ENCODE measurements around the gene SPRING1.
A peak's percentile ranks its signal among the peaks of the same experiment; 100 is the strongest.
"Not testable (repeated sequence)": the region's sequence is repeated elsewhere in the genome, so short reads cannot be mapped to it uniquely, and the experiment has no call there.

SPRING1 gene, protein sequence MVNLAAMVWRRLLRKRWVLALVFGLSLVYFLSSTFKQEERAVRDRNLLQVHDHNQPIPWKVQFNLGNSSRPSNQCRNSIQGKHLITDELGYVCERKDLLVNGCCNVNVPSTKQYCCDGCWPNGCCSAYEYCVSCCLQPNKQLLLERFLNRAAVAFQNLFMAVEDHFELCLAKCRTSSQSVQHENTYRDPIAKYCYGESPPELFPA

DNA sequence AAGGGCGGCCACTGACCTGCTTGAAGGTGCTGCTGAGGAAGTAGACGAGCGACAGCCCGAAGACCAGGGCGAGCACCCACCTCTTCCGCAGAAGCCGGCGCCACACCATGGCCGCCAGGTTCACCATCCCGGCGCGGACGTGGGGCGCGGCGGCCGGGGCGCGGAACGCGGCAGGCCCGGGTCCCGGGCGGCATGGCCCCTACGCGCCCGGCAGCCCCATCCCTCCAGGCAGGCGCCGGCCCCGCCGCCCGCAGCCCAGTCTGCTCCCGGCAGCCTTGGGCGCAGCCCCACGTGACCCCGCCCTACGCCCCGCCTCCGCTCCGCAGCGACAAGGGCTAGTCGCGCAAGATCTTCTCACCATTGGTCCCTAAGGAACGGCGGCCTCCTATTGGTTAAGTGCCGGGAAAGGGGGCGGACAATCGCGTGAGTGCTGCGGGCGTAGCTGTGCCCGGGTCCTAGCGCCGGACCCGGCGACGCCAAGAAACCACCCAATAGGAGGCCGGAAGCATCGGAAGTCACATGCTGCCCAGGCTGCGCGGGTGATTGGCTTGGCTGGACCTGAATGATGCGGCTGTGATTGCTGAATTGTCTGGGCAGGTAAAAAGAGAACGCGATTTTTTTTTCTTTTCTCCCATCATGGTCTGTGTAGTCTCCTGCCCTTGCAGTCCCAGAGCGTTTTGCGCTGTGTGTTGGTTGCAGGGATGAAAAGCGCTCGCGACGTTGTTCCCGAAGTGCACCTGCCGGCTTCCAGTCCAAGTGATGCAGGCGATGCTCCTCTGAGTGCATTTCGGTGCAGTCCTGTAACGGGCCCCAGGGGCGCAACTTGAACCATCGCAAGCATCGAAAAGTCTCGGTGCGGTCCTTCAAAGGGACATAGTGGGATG, at the start of gene SPRING1, which contains the start of gene RNFT2:
SPRING1 (minus strand) TSS at position 296 of the 884 bp plus-strand sequence; CDS start at position 127, 169 bp downstream.
RNFT2 (plus strand) TSS at position 542 of the 884 bp plus-strand sequence. CDS start 2,183 bp downstream, outside the sequence.
- DNase-seq (ENCODE audit: low read depth): peak; percentile 97

DNA sequence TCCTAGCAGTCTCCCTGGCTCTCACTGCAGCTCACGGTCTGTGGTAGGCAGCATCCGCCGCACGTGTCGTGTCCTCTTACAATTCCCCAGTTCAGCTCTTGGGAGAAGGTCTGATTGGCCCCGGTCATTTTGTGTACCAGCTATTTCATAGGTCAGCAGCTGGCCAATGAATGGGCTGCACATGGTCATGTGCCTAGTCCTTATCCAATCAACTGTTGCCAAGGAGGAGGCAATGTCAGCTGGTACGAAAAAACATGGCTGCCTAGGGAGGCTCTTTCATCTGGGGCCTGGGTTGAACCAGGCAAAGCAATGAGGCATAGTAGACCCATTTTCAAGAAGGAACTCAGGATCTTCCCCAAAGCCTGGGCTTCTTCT, 46.4 kb upstream of the SPRING1 start:
- DNase-seq (ENCODE audit: low read depth): no peak

DNA sequence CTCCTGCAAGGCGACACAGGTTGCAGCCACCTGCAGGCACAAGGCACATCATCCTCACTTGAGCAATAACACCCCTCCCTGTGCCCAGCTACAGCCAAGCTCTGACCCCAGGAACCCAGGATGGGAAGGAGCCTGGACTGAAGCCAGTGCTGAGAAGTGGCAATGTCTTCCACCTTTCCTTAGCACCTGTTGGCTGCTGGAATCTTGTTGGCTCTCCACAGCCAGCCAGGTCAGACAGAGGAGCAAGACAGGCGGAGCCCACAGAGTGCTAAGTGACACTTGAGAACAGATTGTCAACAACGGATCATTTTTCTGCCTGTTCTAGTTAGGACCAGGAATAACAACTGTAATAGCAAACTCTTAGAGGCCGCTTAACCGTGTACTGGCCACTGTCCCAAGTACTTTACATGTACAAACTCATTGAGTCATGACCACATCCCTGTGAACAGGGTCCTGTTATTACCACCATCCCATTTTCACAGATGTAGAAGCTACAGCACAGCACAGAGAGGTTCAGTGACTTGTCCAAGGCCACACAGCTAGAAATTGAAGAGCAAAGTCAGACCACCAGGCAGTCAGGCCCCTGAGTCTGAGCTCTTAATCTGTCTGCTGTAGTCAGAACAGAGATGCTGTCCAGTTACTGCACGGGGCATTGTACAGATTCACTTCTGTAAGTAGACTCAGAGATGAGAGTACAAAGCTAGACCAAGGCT, 45.8 kb upstream of the SPRING1 start:
- no peak for DNase-seq (ENCODE audit: low read depth)

DNA sequence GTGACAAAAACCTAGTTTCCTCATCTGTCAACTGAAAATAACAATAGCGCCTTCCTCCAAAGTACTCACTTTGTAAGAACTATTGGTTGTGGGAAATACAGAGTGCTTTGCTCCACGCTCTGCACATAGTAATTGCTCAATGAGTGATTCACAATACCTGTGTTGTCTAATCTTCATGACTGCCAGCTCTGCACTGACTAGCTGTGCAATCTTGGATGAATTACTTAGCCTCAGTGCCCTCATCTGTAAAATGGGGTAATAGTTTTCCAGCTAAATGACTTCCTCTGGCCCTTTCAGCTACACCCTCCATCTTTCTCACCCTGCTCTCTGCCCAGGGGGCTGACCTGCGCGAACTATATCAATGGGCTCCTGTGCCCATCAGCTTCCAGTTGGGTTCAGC, 43.1 kb upstream of the SPRING1 start:
- DNase-seq (ENCODE audit: low read depth): no peak

DNA sequence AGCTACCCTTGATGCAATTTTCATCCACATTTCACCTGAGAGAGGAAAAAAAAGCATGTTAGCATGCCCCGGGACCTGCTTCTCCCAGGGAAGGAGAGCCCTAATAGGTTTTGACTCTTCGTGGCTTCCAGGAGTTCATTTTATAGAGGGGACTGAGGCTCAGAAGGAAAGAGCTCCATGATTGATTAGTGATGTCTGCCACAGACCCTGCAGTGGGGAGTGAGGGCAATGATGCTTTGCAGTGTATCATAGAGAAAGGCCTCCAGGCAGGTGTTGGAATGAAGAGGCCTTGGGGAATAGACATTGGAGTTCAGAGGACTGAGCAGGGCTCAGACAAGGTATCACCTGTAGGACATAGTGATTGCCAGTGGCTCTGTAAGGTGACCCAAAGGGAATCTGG, 41.7 kb upstream of the SPRING1 start:
- DNase-seq (ENCODE audit: low read depth): no peak

DNA sequence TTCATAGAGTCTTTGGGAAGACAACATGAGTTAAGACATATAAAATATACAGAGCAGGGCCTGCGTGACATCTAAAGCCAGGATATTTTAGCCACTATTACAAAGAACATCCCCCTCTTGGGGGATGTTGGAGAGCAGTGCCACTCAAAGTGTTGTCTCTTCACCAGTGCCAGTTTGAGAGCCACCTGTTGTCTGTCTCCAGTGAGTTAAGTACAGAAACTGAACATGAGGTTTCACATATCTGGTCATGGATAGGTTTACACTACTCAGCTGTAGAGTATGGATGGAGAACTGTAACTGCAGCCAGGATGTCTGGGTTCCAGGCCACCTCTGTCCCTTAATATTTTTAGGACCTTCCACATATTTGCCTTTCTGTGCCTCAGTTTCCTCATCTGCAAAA, 39.4 kb upstream of the SPRING1 start:
- DNase-seq (ENCODE audit: low read depth): no peak

DNA sequence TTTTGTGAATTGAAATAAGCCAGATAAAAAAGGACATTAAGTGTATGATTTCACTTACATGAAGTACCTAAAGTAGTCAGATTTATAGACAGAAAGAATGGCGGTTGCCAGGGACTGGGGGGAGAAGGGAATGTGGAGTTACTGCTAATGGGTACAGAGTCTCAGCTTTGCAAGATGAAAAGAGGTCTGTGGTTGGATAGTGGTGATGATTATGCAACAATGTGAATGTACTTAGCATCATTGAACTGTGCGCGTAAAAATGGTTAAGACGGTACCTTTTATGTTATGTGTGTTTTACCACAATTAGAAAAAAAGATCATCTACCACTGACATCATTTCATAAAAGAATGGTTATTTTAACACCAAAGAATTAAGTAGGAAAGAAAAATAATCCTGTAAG, 36.2 kb upstream of the SPRING1 start:
- no peak for DNase-seq (ENCODE audit: low read depth)

DNA sequence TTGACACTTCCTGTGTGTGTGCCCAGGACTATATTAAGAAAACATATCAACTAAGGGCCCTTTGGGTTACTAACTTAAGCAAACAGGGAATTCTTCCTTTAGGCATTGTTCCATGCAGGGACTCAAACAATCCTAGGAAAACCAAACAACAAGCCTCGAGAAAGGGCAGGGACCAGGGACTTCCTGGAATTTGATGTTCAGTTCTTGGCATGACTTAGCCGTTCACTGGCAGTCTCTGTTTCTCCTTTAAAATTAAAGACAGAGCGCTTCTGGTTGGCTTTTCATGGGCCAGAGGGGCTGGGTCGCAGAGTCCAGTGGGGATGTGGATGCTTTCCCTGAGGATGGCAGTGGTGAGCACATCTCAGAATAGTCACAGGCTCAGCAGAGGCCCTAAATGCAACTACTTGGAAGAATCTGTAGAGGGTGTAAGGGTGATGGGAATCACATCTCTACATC, 35.4 kb upstream of the SPRING1 start:
- DNase-seq (ENCODE audit: low read depth): no peak

DNA sequence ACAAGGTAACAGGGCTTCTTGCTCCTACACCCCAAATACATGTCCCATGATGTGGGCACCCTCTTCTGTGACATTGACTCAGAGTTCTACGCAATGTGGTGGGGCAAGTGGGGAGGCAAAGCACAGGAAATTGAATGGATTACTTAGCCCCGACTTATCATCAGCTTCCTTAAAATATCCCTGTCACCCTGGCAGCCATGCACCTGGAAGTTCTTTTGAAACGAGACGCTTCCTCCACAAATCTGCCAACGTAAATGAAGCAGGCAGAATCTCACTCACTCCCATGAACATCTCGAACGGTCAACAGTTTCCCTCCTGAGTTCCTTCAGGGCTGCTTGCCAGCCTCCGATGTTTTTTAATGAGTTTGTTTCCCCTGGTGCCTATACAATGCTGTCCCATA, 33.8 kb upstream of the SPRING1 start:
- DNase-seq (ENCODE audit: low read depth): no peak

DNA sequence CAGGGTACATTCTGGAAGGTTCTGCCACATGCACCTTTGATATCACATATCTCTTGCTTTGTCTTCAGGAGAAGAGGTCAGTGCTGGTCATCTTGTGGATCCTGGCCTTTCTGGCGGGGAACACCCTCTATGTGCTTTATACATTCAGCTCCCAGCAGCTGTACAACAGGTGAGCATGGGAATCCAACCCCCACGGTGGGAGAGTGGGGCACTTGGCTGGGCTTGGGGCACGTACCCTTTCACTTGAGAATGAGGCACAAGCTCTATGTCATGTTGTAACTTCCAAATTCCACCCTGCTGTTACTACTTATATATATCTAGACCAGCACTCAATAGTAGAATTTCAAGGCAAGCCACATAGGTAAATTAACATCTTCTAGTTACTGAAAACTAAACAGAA, 28.9 kb upstream of the SPRING1 start:
- DNase-seq (ENCODE audit: low read depth): no peak

DNA sequence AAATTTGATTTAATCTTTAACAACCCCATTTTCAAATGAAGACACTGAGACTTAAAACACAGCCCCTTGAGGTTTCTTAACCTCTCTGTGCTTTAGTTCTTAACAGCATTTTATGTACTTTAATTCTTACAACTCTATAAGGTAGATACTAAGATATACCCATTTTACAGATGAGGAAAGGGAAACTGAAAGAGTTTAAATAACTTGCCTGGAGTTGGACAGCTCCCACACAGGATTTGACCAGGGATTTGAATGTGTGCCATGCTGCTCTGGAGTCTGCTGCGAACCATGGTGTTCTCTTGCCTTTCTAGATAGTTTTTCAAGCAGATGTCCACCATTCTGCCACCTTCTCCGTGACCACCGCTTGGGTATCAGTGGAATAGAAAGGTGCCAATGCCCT, 28.4 kb upstream of the SPRING1 start:
- DNase-seq (ENCODE audit: low read depth): no peak

DNA sequence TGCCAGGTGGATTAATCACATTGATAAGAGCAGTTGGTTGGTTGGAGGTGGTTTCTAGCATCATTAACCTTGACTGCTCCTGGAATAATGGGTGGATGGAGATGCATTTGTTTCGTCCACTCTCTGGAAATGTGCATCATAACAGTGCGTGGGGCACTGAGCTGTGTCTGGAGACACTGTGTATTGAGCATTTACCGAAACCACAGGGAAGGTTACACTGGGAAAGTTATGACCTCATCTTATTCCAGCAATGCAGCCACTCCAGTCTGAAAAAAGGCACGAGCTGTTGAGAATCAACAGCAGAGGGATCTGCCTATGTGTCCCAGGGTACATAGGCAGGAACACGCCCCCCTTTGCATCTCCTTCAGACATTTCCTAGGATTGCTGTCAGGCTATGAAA, 27.4 kb upstream of the SPRING1 start:
- DNase-seq (ENCODE audit: low read depth): no peak

DNA sequence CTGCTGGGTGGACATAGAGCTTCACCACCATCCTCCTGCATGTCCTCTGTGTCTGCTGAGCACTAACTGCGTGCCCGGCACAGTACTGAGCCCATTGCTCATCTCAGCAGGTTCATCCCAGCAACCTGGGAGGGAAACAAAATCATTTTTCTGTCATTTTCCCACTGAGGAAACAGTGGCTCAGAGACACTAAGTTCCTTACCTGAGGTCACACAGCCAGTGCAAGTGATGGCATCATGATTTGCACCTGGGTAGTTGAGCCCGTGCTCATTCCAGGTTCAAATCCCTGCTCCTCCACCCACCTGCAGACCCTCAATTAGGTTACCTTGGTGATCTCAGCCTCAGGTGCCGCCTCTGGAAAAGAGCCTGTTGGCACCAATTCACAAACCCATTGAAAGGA, 23.6 kb upstream of the SPRING1 start:
- no peak for DNase-seq (ENCODE audit: low read depth)

DNA sequence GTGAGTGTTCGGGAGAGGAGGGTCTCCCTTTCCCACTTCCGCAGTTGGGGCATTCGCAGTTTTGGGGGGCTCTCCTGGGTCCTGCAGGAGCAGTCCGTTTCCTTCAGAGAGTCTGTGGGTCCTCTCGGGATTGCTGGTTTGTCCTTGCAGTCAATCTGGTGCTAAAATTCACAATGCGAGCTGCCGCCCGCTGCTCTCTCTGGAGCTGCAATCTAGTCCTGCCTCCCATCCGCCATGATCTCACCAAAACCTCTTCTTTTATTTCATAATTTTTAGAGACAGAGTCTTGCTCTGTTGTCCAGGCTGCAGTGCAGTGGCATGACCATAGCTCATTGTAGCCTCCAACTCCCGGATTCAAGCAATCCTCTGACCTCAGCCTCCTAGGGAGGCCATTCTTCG, 22.8 kb upstream of the SPRING1 start:
- no peak for DNase-seq (ENCODE audit: low read depth)

DNA sequence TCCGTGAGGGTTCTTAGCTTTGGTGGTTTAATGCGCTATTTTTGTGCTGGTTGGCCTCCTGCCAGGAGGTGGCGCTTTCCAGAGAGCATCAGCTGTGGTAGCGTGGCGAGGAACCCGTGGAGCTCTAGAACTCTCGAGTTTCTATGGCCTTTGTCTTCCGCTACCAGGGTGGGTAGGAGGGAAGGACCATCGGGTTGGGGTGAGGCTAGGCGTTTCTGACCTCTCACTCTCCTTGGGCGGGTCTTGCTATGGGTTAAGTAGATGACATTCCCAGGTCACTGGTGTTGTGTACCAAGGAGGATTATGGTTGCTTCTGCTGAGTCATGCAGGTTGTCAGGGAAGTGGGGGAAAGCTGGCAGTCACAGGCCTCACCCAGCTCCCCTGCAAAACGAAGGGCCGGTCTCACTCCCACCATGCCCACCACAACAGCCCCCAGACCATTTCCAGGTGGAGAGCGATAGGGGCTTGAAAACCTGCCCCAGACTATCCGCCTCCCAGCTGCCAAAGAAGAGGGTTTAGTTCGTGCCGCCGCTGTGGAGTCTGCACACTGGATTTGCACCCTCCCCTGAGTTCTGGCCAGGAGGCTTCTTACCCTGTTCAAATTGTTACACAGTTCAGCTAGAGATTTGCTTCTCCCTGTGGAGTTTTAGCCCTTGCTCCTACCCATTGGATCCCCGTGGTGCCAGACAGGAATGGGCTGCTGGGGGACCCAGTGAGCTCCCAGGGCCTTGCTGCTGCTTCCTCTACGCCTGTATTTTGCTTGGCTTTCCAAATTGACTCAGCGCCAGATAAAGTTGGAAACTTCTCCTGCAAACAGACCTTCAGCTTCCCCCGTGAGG, 22.1 kb upstream of the SPRING1 start:
- no peak for DNase-seq (ENCODE audit: low read depth)

DNA sequence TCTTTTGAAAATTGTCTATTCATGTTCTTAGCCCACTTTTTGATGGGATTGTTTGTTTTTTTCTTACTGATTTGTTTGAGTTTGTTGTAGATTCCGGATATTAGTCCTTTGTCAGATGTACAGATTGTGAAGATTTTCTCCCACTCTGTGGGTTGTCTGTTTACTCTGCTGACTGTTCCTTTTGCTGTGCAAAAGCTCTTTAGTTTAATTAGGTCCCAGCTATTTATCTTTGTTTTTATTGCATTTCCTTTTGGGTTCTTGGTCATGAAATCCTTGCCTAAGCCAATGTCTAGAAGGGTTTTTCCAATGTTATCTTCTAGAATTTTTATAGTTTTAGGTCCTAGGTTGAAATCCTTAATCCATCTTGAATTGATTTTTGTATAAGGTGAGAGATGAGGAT, 16.9 kb upstream of the SPRING1 start:
- not testable (repeated sequence) for DNase-seq (ENCODE audit: low read depth)

DNA sequence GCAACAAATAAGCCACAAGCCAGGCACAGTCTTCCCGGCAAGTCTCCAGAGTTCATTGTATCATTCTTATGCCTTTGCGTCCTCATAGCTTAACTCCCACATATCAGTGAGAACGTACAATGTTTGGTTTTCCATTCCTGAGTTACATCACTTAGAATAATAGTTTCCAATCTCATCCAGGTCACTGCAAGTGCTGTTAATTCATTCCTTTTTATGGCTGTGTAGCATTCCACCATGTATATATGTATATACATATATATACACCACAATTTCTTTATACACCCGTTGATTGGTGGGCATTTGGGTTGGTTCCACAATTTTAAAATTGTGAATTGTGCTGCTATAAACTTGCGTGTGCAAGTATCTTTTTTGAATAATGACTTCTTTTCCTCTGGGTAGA, 16.2 kb upstream of the SPRING1 start:
- DNase-seq (ENCODE audit: low read depth): not testable (repeated sequence)

DNA sequence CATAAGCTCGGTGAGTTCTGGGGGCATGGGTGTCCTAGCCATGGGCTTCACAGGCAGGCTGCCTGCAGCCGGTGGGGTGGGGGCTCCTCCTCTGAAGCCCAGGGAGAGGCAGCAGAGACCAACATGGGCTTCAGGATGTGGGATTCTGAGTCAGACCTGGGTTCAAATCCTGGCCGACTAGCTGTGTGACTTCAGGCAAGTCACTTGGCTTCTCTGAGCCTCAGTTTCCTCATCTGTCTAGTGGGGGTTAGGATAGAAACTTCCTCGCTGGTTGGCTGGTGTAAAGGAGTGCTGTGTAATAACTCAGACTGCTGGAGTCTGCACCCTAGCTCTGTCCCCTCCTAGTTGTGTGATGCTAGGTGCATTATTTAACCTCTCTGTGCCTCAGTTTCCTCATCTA, 12.4 kb upstream of the SPRING1 start:
- DNase-seq (ENCODE audit: low read depth): no peak

DNA sequence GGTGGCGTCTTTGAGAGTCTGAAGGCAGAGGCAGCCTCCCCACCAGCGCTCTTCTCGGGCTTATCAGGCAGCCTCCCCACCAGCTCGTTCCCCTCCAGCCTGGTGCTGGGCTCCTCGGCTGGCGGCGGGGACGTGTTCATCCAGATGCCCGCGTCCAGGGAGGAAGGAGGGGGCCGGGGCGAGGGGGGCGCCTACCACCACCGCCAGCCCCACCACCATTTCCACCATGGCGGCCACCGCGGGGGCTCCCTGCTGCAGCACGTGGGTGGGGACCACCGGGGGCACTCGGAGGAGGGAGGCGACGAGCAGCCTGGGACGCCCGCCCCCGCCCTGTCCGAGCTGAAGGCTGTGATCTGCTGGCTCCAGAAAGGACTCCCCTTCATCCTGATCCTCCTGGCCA, 12.0 kb upstream of the SPRING1 start:
- DNase-seq (ENCODE audit: low read depth): no peak

DNA sequence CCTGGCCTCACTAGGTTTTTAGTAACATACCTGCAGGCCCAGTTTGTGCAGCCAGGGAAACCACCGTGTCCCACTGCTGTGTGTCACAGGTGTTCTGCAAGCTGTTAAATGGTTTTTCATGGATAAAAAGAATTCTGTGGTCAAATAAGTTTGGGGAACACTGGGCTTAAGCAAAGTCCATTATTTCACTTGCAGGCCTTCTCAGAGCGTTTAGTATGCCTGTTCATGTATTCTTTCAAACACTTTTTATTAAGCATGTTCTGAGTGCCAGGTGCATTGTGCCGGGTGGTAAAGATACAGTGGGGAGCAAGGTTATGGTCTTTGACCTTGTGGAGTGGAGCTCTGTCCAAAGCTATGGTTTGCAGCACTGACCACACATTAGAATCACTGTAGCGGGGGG, 7.7 kb upstream of the SPRING1 start:
- no peak for DNase-seq (ENCODE audit: low read depth)

DNA sequence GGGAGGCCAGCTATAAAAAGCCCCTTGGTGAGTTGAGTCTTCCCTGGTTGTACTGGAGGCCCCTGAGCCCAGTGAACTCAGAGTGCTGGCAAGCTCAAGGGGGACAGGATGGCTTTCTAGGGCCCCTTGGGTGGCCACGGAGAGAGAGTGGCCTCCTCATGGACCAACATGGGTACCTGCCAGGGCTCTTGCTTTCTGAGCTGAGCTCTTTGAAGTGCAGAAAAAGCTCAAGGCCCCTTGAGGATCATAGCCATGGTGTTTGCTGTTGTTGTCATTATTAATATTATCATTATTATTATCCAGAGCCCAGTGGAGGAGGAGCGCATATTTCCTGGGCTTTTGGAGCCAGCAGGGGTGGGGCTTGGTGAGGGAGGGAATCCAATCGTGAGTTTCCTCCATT, 6.9 kb upstream of the SPRING1 start:
- DNase-seq (ENCODE audit: low read depth): no peak

DNA sequence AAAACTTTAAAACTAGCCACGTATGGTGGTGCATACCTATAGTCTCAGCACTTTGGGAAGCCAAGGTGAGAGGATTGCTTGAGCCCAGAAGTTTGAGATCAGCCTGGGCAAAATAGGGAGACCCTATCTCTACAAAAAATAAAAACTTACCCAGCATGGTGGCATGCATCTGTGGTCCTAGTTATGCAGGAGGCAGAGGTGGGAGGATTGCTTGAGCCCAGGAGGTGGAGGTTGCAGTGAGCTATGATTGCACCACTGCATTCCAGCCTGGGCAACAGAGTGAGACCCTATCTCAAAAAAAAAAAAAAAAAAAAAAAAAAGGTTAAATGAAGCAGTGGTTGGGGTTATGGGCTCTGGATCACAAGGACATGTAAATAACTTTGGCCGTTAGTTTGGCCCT, 4.9 kb upstream of the SPRING1 start:
- DNase-seq (ENCODE audit: low read depth): not testable (repeated sequence)
